Kidney epithelial cell (primary cell): ENCODE data around the gene KLHL40. TPM values are rescaled to one million over a fixed set of nuclear protein-coding genes. Genes with fewer than 3 reads are reported as not detected.

Experiments used
- DNase-seq: peaks from one replicate; pipeline ENCODE4 v3.0.0-alpha.2; 2010; ENCODE audit warnings: low read depth
- H3K27me3 ChIP-seq: 2 replicates; pipeline ENCODE4 v1.6.0; 2011; ENCODE audit warnings: low read length; ENCODE audit not compliant: control insufficient read depth, insufficient read depth
- H3K36me3 ChIP-seq: 2 replicates; pipeline ENCODE4 v1.5.1; 2011; ENCODE audit warnings: low read length; ENCODE audit not compliant: control insufficient read depth, insufficient read depth
- H3K4me3 ChIP-seq: 2 replicates; pipeline ENCODE4 v1.5.1; 2011; ENCODE audit warnings: low read depth, mild to moderate bottlenecking, control low read depth, low read length
- CTCF ChIP-seq: IDR thresholded peaks from 2 replicates; pipeline ENCODE4 v1.5.1; 2011; ENCODE audit warnings: mild to moderate bottlenecking, moderate library complexity, low read length, control low read depth, inconsistent platforms; ENCODE audit not compliant: insufficient read depth, poor library complexity, severe bottlenecking
- total RNA-seq: library from RNA; depleted of rRNA; stranded (reverse); fragments of >200 nt; gene quantifications from 2 replicates; pipeline ENCODE4 v1.2.3, GENCODE V29; 2015

Gene KLHL40
- total RNA-seq, 1 donor from 2014 or later = not detected

DNA sequence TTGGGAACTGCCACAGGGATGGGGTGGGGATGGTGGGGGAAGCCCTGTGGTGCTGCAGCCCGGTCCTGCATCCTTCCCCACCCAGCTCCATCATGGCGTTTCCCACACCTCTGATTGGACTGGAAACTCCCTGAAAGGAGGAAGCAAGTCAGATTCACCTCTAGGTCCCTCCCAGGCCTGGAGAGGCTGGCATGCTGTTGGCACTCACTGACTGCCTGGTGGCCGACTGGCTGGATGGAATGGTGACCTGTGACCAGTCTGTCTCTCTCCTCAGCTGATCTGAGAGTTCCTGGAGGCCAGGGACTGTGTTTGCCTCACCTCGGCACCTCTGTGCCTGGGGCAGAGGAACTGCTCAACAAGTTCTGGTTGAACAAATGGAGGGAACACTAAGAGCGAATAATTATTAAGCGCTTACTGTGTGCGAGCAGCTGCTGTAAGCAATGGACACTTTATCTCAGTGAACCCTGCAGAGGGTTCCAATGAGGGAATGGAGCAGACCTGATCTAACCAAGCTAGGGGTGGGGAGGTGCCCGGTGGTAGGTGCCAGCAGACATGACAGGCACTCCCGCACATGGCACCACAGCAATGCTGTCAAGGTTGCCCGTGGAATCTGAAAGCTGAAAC, 20.7 kb downstream of the KLHL40 start:
- H3K27me3 ChIP-seq = peaks cover 18% of the 10 kb centered on the region
- no peaks in the 10 kb centered on the region for H3K36me3 ChIP-seq
- TF ChIP-seq CTCF = no peak
- DNase-seq = no peak
- H3K4me3 ChIP-seq = no peak overlapping the region

GRCh38 chr3:42706721-42707619, 21.6 kb downstream of the KLHL40 start:
- no peaks in the 10 kb centered on the region for H3K36me3 ChIP-seq
- no peak for TF ChIP-seq CTCF
- DNase-seq = no peak
- peaks cover 19% of the 10 kb centered on the region for H3K27me3 ChIP-seq
- H3K4me3 ChIP-seq = no peak overlapping the region

DNA sequence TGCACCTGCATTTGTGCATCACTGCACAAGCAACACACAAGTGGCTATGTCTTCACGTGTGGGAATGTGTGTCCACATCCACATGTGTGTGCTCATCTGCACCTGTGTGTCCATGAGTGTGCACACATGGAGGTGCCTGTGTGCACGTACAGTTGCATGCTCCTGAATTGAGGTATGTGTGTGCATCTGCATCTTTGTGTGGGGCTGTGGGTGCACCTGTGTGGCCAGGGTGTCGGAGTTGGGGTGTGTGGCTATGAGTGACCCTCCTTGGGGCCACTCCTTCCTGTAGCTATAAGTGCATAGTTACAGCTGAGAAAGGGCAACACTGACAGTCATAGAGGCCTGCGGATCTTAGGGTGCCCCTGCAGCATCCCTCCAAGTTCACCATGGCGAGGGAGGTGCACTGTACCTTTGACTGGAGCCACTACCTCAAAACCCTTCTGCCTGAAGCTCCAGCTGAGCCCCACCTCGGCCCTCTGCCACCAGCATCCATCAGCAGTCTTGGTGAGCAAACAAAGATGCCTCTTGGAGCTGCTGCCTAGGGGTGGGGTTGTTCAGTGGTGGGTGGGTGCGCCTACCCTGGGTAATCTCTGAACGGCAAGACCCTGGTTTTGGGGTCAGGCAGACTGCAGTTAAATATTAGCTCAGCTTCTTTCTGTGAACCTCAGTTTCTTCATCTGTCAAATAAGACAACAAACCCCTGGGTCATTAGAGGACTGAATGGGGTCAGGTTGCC, 22.5 kb downstream of the KLHL40 start:
- Histone ChIP-seq H3K4me3 (no peak overlapping the region), H3K36me3 (no peaks in the 10 kb centered on the region), H3K27me3 (peaks cover 13% of the 10 kb centered on the region)
- no peak for DNase-seq
- TF ChIP-seq CTCF = no peak

GRCh38 chr3:42708611-42709151, 23.3 kb downstream of the KLHL40 start:
- DNase-seq = no peak
- Histone ChIP-seq H3K27me3 (peaks cover 10% of the 10 kb centered on the region), H3K4me3 (no peak overlapping the region), H3K36me3 (no peaks in the 10 kb centered on the region)
- TF ChIP-seq CTCF = no peak

DNA sequence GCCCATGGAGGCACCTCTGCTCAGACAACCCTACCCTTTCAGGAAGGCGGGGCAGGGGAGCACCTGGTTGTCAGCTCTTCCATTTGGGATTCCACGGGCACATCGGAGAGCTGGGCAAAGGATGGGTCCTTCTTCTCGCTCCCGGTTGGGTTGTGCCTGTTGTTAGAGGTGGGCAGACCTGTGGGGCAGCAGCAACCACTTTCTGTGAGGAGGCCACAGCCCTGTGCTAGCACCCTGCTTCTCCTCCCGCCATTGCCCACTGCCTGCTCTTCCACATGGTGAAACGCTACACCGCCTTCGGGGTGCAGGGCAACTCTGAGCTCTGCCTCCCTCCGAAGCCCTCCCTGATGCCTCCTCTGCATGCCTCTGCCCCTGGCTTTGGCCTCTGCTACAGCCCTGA, 24.3 kb downstream of the KLHL40 start:
- DNase-seq = no peak
- no peak overlapping the region for H3K4me3 ChIP-seq
- H3K27me3 ChIP-seq = peaks cover 10% of the 10 kb centered on the region
- TF ChIP-seq CTCF = no peak
- H3K36me3 ChIP-seq = no peaks in the 10 kb centered on the region
